Mammary epithelial cell (primary cell): ENCODE results near the gene CSRNP2.
"Not testable (repeated sequence)": the region's sequence is repeated elsewhere in the genome, so short reads cannot be mapped to it uniquely, and the experiment has no call there.

Experiments
- EZH2 ChIP-seq: IDR thresholded peaks from 2 replicates; pipeline ENCODE4 v1.6.1; 2012; ENCODE audit warnings: low read length, inconsistent platforms, borderline replicate concordance
- TF ChIP-seq, protein P1 (sequence below), 2 donors: IDR thresholded peaks in 1 of 2; conservative IDR thresholded peaks in 1 of 2; 2 replicates each; pipeline ENCODE4 v1.5.1; 2011 to 2012; ENCODE audit warnings: inconsistent platforms in 2 of 2, low read length in 2 of 2, mild to moderate bottlenecking in 2 of 2, control low read depth in 1 of 2, low read depth in 1 of 2; ENCODE audit not compliant: insufficient read depth in 1 of 2; ENCODE audit errors: extremely low read depth in 1 of 2

DNA sequence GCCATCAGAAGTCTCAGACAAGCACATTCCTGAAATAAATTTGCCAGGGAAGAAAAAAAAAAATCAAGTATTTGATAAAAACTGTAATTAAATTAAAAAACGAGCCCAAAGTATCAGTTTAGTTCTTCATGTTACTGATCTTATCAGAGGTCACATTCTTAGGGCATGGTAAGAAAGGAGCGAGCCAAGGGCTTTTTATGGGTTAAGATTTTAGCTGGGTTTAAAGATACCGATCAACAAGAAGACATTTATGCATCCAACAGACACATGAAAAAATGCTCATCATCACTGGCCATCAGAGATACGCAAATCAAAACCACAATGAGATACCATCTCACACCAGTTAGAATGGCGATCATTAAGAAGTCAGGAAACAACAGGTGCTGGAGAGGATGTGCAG is 5.0 kb downstream of the CSRNP2 start:
- TF ChIP-seq, protein P1, sequence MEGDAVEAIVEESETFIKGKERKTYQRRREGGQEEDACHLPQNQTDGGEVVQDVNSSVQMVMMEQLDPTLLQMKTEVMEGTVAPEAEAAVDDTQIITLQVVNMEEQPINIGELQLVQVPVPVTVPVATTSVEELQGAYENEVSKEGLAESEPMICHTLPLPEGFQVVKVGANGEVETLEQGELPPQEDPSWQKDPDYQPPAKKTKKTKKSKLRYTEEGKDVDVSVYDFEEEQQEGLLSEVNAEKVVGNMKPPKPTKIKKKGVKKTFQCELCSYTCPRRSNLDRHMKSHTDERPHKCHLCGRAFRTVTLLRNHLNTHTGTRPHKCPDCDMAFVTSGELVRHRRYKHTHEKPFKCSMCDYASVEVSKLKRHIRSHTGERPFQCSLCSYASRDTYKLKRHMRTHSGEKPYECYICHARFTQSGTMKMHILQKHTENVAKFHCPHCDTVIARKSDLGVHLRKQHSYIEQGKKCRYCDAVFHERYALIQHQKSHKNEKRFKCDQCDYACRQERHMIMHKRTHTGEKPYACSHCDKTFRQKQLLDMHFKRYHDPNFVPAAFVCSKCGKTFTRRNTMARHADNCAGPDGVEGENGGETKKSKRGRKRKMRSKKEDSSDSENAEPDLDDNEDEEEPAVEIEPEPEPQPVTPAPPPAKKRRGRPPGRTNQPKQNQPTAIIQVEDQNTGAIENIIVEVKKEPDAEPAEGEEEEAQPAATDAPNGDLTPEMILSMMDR (conservative IDR thresholded peaks at IDR 0.05 in 1 of 2, IDR thresholded peaks at IDR 0.05 in 1 of 2; ENCODE audit: extremely low read depth in 1 of 2, insufficient read depth in 1 of 2, low read depth in 1 of 2, low read length in 2 of 2) = not testable (repeated sequence)
- TF ChIP-seq EZH2 = not testable (repeated sequence)
